HG03159 (cell line): ENCODE data around the gene TRMT11.
A peak's percentile ranks its signal among the peaks of the same experiment; 100 is the strongest.
"Not testable (repeated sequence)": the region's sequence is repeated elsewhere in the genome, so short reads cannot be mapped to it uniquely, and the experiment has no call there.

Experiments
- ATAC-seq: cut with Tn5 transposase; IDR thresholded peaks from one replicate; pipeline ENCODE4 v1.9.1; 2021; ENCODE audit warnings: mild to moderate bottlenecking, moderate library complexity; ENCODE audit not compliant: unreplicated experiment

The TRMT11 gene

DNA sequence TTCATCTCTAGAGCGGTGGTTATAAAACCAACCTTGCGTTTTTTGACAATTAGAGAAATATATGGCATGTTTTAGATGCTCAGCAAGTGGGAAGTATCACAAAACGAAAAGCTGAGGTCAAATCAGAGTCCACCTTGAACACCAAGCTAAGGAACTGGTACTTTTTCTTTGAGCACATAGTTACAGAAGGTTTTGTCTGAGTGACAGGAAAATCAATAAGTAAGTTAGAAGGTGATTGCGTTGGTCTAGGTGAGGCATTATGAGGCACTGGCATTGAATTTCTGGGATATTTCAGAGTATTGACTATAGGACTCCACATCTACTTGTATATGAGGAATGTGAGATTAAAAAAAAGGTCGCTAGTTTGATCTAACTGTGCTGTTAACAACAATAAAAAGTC is 30.4 kb upstream of the TRMT11 start:
- no peak for ATAC-seq

DNA sequence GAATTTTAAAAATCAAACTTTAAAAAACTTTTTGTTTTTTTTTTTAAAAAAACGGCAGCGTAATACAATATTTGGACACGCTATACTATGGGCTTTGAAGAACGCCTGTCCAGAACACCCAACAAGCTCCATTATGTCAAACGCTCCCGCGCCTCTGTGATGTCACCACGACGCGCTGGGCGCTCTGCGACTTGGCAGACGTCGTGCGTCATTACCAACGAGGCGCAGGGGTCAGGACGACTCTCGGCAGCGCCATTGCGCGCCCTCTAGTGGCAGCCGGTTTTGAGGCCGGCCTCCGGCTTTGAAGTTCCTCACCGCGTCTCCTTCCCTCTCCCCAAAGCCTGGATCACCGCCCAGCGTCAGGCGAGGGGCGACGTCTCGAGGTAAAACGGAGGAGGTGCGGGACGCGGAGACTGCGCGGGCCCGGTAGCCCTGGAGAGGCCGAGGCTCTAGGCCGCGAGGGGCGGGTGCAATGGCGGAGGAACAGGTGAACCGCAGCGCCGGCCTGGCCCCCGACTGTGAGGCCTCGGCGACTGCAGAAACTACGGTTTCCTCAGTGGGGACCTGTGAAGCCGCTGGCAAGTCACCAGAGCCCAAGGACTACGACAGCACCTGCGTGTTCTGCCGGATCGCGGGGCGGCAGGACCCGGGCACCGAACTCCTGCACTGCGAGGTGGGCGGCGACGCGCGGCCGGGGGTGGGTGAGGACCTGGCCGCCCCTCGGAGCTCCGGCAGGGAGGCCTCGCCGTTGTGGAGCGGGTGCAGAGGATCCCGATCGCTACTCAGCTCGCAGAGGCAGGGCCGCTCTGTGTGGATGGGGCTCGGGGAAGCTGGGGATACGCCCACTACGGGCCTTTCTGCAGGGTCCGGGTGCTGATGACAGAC is 29.6 kb upstream of the TRMT11 start, which contains the start of gene HINT3:
HINT3 (plus strand) TSS at position 265 of the 885 bp plus-strand sequence; CDS start at position 473, 208 bp downstream.
- peak; percentile 93 for ATAC-seq

DNA sequence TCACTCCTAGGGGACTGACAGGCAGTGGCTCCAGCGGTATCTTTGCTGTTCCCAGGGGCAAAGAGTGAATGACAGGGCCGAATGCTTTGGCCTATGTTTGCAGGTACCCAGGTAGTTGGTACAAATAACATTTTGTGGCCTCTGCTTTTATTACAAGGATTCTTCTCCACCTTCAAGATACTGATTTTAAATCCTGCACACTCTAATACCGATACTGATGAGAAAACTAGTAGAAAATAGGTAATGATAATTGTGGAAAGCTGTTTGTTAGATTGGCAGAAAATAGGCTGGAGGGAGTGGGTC is 29.0 kb upstream of the TRMT11 start:
- ATAC-seq: no peak

DNA sequence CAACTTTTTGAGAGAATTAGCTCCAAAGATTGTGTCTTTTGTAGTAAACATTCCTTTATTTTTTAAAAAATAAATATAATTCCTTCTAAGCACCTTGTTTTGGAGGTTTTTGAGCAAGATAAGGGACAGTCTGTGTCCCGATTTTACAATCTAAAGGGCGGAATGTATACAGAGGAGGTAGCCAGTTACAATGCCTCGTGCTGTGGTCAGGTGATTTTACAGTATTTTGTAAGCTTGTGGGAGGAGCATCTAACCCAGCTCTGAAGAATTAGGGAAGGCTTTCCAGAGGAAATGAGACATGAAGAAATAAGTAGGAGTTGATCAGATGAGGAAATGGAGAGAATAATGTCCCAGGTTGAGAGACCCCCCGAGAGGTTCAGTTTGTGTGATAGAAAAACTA is 28.5 kb upstream of the TRMT11 start:
- no peak for ATAC-seq

DNA sequence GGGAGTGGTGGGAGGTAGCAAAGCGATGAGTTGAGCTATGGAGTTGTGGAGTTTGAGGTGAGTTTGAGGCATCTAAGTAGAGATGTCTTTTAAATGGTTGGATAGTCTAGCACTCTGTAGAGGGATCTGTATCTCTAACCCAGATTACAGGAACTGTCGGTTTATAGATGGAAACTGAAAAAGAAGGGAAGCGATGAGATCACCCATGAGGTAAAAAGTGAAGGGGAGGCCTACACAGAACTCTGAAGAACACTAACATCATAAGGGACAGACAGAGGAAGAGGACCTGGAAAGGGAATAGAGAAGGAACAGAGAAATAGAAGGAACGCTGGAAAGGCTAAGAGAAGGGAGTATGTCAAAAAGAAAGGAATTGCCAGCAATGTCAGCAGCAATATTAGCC is 27.3 kb upstream of the TRMT11 start:
- ATAC-seq: no peak

DNA sequence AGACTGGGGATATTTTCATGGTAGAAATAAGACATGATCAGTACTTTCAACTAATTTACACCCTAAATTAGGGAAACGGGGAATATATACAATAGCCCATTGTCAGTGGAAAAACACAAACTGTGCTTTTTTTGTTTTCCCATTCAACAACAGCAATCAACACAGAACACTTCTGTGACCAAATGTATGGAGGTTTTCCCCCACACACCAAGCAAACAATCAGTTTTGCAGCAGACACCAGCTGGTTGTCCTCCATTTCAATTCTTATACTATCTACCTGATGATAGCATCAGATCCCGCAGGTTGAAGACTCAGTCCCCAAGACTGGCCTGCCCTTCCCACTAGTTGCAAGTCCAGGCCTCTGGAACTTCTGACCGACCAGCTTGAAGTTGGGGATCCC is 25.2 kb upstream of the TRMT11 start:
- ATAC-seq: no peak

DNA sequence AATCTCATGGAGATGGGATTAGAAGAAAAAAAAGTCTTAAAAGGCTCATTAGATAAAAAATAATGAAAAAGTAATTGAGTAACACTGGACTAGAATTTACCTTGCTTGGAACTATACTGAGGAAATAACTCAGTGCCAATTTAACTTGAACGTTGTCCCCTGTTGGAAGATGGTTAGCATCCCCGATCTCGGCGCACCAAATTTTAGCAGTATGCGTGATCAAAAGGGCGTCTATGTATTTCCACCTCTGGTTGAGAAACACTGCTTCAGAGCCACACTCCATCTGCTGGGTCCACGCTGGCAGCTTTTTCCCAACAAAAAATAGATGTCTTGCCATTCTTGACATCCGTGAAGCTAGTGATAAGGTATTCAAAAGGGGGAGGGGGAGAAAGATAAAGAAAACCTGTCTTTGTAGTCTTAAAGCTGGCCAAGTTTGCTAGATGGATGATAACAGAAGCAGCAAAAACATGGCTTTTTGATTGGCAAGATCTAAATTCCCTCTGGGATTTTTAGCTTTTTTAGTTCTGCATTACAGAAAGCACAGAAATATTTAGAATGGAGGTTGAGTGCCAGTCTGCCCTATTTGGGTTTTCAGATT is 23.3 kb upstream of the TRMT11 start:
- ATAC-seq: no peak

DNA sequence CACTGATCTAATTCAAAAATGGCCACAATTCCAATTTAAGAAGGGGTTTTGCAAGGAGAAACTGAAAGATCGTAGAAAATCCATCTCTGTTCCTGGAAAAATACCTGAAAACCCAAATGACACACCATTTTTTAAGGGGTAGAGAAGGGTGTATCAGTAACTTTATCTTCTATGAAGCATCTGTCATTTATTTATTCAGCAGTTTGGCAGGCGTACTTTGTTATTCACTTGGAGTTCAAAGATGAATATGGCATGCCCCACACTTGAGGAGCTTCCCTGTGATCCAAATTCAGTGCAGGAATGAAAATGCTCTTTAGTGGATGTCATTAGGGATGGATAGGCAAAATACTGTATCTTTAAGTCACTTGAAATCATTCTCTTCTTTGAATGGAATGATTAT is 22.5 kb upstream of the TRMT11 start:
- no peak for ATAC-seq

DNA sequence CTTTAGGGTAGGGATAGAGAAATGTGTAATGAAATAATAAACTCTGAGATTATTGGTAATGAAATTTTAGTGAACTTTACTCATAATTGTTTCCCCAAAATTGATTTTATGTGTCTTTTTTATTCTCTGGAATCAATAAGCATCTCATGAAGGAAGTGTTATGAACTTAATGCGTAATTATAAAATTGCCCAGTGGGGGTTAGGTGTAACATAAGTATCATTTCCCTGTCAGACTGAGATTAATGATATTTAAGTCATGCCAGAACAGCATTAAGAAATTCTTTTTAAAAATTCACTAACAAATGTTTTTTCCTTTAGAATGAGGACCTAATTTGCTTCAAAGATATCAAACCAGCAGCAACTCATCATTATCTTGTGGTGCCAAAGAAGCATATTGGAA is 19.8 kb upstream of the TRMT11 start:
- ATAC-seq: no peak

DNA sequence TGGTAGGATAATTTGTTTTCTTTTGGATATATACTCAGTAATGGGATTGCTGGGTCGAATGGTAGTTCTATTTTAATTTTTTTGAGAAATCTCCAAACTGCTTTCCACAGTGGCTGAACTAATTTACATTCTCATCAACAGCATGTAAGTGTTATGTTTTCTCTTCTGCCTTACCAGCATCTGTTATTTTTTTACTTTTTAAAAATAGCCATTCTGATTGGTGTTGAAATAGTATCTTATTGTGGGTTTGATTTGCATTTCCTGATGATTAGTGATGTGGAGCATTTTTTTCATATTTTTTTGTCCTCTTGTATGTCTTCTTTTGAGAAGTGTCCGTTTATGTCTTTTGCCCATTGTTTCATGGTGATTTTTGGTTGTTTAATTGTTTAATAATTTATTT is 17.8 kb upstream of the TRMT11 start:
- ATAC-seq: no peak

DNA sequence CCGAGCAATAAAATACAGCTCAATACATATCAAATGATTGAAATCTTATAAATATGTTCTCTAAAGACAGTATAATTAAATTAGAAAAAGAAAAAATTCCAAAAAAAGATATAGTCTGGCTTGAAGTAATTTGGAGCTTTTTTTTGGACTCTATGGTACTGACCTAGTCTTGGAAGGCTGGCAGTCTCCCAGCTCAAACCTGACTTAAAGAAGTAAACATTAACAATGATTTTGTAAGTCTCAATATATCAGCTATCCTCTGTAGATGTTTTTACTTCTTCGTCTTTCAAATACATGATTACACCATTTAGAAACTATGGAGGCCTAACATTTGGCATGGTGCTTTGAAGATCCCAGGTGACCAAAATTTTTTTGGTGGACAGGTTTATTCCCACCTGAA is 15.6 kb upstream of the TRMT11 start:
- ATAC-seq: no peak

DNA sequence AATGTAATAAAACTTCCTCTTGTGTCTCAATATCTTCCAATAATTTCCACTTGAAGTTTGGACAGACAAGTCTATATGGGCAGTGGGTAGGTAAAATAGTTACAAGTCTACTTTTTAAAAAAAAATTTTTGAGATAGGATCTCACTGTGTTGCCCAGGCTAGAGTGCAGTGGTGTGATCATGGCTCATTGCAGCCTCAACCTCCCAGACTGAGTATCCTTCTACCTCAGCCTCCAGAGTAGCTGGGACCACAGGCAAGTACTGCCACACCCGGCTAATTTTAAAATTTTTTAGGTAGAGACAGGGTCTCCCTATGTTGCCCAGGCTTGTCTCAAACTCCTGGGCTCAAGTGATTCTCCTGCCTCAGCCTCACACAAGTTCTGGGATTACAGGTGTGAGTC is 13.9 kb upstream of the TRMT11 start:
- ATAC-seq: not testable (repeated sequence)

DNA sequence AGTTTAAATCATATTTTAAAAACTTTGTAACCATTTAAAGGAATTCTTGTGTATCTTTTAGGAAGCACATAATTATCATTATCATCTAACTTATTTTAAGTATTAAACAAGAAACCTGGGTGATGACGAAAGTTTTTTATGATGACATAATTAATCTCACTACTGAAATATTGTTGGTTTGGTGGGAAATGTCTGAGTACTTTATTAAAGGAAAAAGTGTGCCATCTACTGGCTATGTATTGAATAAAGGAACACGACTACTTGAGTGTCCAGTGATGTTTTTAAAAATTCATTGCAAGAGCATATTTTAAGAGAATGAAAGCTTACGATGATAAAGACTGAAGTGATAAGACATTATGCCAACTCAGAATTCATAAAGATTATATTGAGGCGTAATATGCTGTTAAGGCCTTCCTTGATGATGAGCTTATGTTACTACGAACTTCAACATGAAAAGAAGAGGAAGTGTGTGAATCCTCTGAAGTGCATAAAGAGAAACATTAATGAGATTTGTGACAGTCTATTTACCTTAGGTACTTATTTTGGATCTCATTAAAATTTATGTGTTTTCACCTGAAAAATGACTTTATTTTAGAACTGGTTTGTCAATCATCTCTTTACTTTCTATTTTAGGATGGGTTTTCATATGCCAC is 12.0 kb upstream of the TRMT11 start:
- peak; percentile 81 for ATAC-seq

DNA sequence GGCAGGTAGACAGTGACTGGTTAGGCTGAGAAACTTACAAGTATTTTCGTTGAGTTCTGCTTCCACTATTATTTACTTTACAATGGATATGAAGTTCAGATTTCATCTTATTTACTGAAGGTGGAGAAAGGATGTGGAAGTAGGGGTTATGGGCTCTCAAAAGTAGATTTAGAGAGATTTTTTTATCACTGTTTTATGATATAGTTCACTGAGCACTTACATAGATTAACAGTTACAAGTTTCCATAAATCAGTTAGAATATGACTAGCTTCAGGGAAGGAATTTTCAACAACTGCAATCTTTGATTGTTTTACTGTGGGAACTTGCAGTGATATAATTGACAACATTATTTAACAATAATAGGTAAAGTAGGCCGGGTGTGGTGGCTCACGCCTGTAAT is 7.2 kb upstream of the TRMT11 start:
- ATAC-seq: no peak

DNA sequence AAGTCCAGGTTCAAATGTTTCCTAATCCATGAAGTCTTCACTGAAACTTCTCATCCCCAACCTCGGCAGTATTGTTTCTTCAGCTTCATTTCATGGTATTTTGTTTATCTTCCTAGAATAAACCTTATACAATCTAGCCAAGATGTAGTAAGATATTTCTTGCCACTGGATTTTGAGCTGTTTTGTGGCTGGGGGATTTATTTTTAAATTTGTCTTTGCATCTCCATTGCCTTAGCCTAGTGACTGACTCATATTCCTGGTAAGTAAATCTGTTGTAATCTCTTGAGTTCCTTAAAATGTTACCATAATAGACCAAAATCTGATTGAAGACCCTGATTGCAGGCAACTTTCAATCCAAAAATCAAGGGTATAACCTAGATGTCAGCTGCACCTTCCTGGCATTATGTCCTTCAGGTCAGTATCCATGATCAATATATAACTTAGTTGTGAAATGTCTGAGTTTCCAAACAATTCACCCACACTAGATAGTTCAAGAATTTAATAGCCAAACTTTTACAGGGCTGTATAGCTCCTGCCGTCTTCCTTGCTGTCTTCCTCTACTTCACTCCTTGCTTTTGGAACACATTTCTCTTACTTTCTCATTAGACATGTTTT is 4.7 kb upstream of the TRMT11 start:
- no peak for ATAC-seq

DNA sequence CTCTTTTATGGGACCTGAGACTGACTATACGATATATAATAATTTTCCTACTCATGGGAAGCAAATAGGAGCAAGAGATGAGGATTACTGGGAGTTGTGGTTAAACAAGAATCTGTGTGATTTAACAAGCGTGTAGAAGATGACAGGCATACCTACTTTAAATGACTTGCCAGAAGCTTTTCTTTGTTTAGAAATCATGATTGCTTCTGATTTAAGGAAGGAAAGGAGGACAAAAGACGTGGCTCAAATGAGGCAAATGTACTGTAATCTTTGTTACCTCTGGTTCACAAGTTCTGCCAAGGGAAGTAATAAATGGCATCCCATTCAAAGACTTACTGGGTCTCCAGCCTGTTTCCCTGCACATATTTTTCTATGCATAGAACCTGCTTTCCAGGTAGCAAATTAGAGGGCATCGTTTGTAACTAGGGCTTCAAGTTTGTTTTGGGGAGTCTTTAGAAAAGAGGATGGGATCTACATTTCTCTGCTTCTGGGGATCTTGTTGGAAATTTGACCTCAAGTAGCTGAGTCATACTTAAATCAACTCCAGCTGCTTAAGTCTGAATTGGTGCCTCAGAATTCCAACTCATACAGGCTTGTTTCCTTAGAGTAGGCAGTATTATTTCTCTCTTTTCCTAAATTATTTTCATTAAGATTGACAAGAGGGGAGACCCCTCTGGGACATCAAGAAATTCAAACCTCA is 2.9 kb upstream of the TRMT11 start:
- no peak for ATAC-seq

DNA sequence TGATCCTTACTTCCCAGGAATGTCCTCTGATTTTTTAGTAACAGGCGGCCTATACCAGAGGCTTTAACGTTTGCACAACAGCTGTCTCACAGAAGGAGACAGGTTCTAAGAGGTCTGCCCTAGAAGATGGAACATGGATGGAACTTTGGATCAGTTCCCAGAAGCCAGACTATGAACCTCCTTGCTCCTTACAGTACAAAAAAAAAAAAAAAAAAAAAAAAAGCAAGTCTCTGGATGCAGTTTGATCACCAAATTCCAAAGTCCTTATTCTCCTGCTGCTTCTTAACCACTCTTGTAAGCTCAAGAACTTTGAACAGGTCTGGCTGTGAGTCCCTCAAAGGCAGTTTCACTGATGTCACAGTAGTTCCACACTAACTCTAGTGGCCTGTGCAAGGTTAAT is 2.0 kb upstream of the TRMT11 start:
- no peak for ATAC-seq

DNA sequence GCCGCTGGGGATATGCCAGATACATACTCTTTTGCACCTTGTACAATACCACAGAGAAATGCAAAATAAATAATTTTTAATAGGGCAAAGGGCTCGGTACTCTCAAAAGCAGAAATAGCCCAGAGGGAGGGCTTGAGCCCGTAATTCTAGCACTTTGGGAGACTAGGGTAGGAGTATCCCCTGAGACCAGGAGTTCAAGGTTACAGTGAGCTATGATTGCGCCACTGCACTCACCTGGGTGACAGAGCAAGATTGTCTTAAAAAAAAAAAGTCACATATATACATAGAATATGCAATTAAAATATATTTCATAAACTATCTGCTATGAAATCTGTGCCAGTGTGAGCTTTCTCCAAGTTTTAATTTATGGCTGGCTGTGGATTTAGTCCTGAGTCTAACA is 818 bp upstream of the TRMT11 start:
- no peak for ATAC-seq

DNA sequence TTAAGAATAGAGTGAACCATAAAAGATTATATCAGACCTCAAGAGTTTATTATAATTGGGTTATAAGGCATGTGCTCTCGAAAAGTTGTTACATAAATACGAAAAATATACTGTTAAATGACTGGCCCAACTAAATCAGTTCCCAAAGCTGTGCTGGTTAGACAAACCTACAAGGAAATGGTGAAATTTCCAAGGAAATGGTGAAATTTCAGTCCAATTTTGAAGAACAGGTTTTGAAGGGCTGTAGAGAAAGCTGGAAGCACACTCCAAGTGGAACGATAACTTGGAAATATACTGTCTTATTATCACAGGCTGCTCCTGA is 400 bp upstream of the TRMT11 start:
- ATAC-seq: no peak

DNA sequence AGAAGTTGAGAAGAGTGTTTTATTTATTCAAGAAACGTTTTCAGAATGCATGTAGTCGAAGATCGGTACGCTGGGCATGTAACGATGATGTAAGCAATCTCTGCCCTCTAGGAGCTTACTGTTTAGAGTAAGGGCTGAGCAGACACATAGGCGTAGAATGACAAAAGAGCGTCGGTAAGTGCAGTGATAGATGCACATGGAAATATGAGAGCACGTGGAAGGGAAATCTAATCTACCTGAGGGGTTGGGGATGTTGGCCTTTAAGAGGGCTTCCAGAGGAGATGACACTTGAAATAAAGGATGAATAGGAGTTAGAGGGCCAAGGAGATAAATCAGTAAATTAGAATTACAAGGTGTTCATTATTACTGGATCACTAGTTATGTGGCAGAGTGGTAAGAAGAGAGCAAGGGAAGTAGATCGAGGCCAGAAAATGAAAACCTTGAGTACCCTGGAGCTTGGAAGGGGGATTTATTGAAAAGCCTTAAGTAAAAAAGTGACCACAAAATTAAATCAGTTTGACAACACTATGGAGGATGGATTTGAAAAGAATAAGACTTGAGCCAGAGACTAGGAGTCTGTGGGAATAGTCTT is 782 bp downstream of the TRMT11 start:
- peak; percentile 31 for ATAC-seq

DNA sequence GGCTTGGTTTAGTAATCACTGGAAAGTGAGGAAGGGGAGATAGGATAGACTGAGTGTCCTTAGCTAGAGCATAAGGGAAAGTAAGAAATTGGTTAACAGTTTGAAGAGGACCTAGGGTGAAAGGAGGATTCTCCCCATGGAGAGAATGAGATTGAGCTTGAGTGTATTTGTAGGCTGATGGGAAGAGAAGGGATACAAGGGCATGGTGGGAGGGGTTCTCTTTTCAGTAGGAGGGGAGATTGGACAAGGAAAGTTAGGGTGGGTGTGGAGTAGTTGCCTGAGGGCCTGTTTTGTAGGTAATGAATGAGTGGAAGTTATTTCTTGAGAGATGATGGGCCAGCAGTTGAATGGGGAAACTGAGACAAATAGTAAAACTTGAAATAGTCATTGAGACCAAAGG is 1.9 kb downstream of the TRMT11 start:
- no peak for ATAC-seq
